AG09319 (cell line): ENCODE results near the gene OPRL1.

Experiments used
- DNase-seq: peaks from one replicate; pipeline ENCODE4 v3.0.0-alpha.2; 2010; ENCODE audit warnings: low read depth; ENCODE audit errors: extremely low read depth
- CTCF ChIP-seq: IDR thresholded peaks from 2 replicates; pipeline ENCODE4 v1.5.1; 2011; ENCODE audit warnings: low read depth, mild to moderate bottlenecking, inconsistent platforms, low read length, moderate library complexity

OPRL1 gene

GRCh38 chr20:64065974-64066343 lies 13.9 kb upstream of the OPRL1 start:
- DNase-seq = no peak
- no peak for TF ChIP-seq CTCF

- TF ChIP-seq CTCF = no peak
- DNase-seq = no peak
Observed at GRCh38 chr20:64067005-64067632, 12.8 kb upstream of the OPRL1 start.

- DNase-seq = no peak
- no peak for TF ChIP-seq CTCF
Observed at GRCh38 chr20:64067733-64068307, 12.1 kb upstream of the OPRL1 start.

- no peak for TF ChIP-seq CTCF
- DNase-seq = no peak
Observed at GRCh38 chr20:64068386-64069208, 11.3 kb upstream of the OPRL1 start.

GRCh38 chr20:64069209-64069613 lies 10.7 kb upstream of the OPRL1 start:
- no peak for DNase-seq
- TF ChIP-seq CTCF = no peak

- TF ChIP-seq CTCF = peak; percentile 65
- no peak for DNase-seq
Observed at GRCh38 chr20:64069614-64070243, 10.2 kb upstream of the OPRL1 start.
